GM12891 (cell line): ENCODE results near the gene IFIT2.

ENCODE experiments used
- POLR2A ChIP-seq: IDR thresholded peaks from 2 replicates; pipeline ENCODE4 v1.6.1; 2011; ENCODE audit warnings: low read depth, low read length, control low read depth
- POLR2AphosphoS5 ChIP-seq: IDR thresholded peaks from 2 replicates; pipeline ENCODE4 v1.6.1; 2011; ENCODE audit warnings: low read depth, low read length, control low read depth
- SPI1 ChIP-seq: IDR thresholded peaks from 2 replicates; pipeline ENCODE4 v1.6.1; 2011; ENCODE audit warnings: low read depth, low read length, control low read depth
- TAF1 ChIP-seq: IDR thresholded peaks from 2 replicates; pipeline ENCODE4 v1.6.1; 2011; ENCODE audit warnings: low read depth, low read length, control low read depth

DNA sequence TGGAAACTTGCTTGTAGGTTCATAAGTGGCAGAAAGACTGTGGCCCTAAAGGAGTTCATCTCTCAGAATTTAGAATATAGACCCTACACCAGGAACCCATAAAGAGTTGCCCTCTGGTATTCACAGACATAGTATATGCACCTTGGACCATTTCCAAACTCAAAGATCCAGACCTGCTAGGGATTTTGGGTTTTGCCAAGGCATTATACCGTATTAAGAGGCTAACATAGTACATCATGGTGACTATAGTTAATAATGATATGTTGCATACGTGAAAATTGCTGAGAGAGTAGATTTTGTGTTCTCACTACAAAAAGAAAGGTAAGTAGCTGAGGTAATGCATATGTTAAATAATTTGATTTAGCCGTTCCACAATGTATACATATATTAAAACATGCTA, 39.8 kb downstream of the IFIT2 start:
- TF ChIP-seq POLR2A = no peak
- TF ChIP-seq POLR2AphosphoS5 = no peak
- TF ChIP-seq TAF1 = no peak
- no peak for TF ChIP-seq SPI1
